ENCODE measurements around the gene ITGB5. TPM values are rescaled to one million over a fixed set of nuclear protein-coding genes. Genes with fewer than 3 reads are reported as not detected.

The ITGB5 gene
- total RNA-seq, 2 donors from 2014 or later = 73.5 to 88.7 TPM

GRCh38 chr3:124787476-124788195 is 99.5 kb downstream of the ITGB5 start:
- Histone ChIP-seq H3K9me3 (no peaks in the 10 kb centered on the region), H3K4me3 (no peak overlapping the region), H3K27me3 (no peaks in the 10 kb centered on the region), H3K4me1 (peaks cover 4% of the 10 kb centered on the region), H3K36me3 (replicated peaks in 1 of 2; ENCODE audit: insufficient read depth in 1 of 2, low read depth in 2 of 2) (no peaks in the 10 kb centered on the region), H3K27ac (no peak overlapping the region)
- no peak for ATAC-seq
- WGBS, 2 donors = 76 to 83% methylated on average over 2 to 3 of the region's 3 CpGs
- TF ChIP-seq CTCF (IDR thresholded peaks at IDR 0.05) (no peak), POLR2A (IDR thresholded peaks at IDR 0.05) (no peak)
- no peak for DNase-seq
- intact Hi-C loops (cut with DNase I) = no loop called here

- Histone ChIP-seq H3K4me3 (no peak overlapping the region), H3K36me3 (replicated peaks in 1 of 2; ENCODE audit: insufficient read depth in 1 of 2, low read depth in 2 of 2) (no peaks in the 10 kb centered on the region), H3K9me3 (no peaks in the 10 kb centered on the region), H3K4me1 (peaks cover 4% of the 10 kb centered on the region), H3K27me3 (no peaks in the 10 kb centered on the region), H3K27ac (no peak overlapping the region)
- DNase-seq (no peak), ATAC-seq (no peak)
- WGBS, 2 donors = 72 to 74% methylated on average over 6 of the region's 6 CpGs
- intact Hi-C loops (cut with DNase I) = no loop called here
- no peak for TF ChIP-seq POLR2A (IDR thresholded peaks at IDR 0.05)
- peak in 5 of 7 experiments; percentile 11 to 36 (median 27) for TF ChIP-seq CTCF (IDR thresholded peaks at IDR 0.05)
Observed at GRCh38 chr3:124786511-124787241, 100.5 kb downstream of the ITGB5 start.

- intact Hi-C loops (cut with DNase I) = no loop called here
- Histone ChIP-seq H3K27ac (no peak overlapping the region), H3K4me1 (peaks cover 4% of the 10 kb centered on the region), H3K4me3 (no peak overlapping the region), H3K9me3 (no peaks in the 10 kb centered on the region), H3K36me3 (replicated peaks in 1 of 2; ENCODE audit: insufficient read depth in 1 of 2, low read depth in 2 of 2) (no peaks in the 10 kb centered on the region), H3K27me3 (no peaks in the 10 kb centered on the region)
- ATAC-seq (no peak), DNase-seq (no peak)
- no peak for TF ChIP-seq POLR2A (IDR thresholded peaks at IDR 0.05)
- TF ChIP-seq CTCF (IDR thresholded peaks at IDR 0.05) = no peak
- 75 to 94% methylated on average over 3 of the region's 3 CpGs for WGBS, 2 donors
Observed at GRCh38 chr3:124785973-124786372, 101.2 kb downstream of the ITGB5 start.

- WGBS, 2 donors = 81 to 83% methylated on average over 17 of the region's 17 CpGs
- ATAC-seq (no peak), DNase-seq (no peak)
- intact Hi-C loops (cut with DNase I) = no loop called here
- peaks cover 4% of the 10 kb centered on the region for H3K4me1 ChIP-seq
- no peak overlapping the region for H3K4me3 ChIP-seq
- no peak for TF ChIP-seq CTCF (IDR thresholded peaks at IDR 0.05)
- no peak for TF ChIP-seq POLR2A (IDR thresholded peaks at IDR 0.05)
- no peak overlapping the region for H3K27ac ChIP-seq
- H3K27me3 ChIP-seq = no peaks in the 10 kb centered on the region
- no peaks in the 10 kb centered on the region for H3K36me3 ChIP-seq (replicated peaks in 1 of 2; ENCODE audit: insufficient read depth in 1 of 2, low read depth in 2 of 2)
- H3K9me3 ChIP-seq = no peaks in the 10 kb centered on the region
Observed at GRCh38 chr3:124784686-124785382, 102.3 kb downstream of the ITGB5 start.
